Stomach (tissue), 9 donors: ENCODE results near the gene ZNF597. TPM values are rescaled to one million over a fixed set of nuclear protein-coding genes. Genes with fewer than 3 reads are reported as not detected.

Source experiments
- DNase-seq, 2 donors: peaks; one replicate each; pipeline versions ENCODE4 v3.0.0 to v3.0.0-alpha.2; 2013 to 2019
- H3K27ac ChIP-seq, 5 donors: fragments of 200-600 bp in 4 of 5; sonication (generic) in 4 of 5; one replicate each; pipeline ENCODE4 v1.5.1; 2013 to 2019; ENCODE audit warnings: mild to moderate bottlenecking in 1 of 5, moderate library complexity in 1 of 5
- H3K27me3 ChIP-seq, 3 donors: fragments of 200-600 bp; sonication (generic); one replicate each; pipeline ENCODE4 v1.5.1; 2017 to 2019; ENCODE audit warnings: mixed run types in 1 of 3
- H3K36me3 ChIP-seq, 4 donors: fragments of 200-600 bp; sonication (generic); 1 replicate in 3 of 4; 2 replicates in 1 of 4; pipeline ENCODE4 v1.5.1; 2016 to 2019
- H3K4me1 ChIP-seq, 4 donors: fragments of 200-600 bp; sonication (generic); one replicate each; pipeline ENCODE4 v1.5.1; 2016 to 2019
- H3K4me3 ChIP-seq, 4 donors: fragments of 200-600 bp; sonication (generic) in 3 of 4; one replicate each; pipeline ENCODE4 v1.5.1; 2016 to 2019; ENCODE audit warnings: mild to moderate bottlenecking in 1 of 4
- H3K9me3 ChIP-seq, 4 donors: fragments of 200-600 bp; sonication (generic); one replicate each; pipeline ENCODE4 v1.5.1; 2016 to 2019
- EP300 ChIP-seq: sonication (generic); formaldehyde crosslinking; IDR thresholded peaks from one replicate; pipeline ENCODE4 v1.6.1; 2017; ENCODE audit warnings: antibody characterized with exemption
- POLR2A ChIP-seq, 4 donors: fragments of 450-650 bp; IDR thresholded peaks; one replicate each; pipeline ENCODE4 v1.6.1; 2016; ENCODE audit warnings: antibody characterized with exemption in 4 of 4, control low read depth in 2 of 4, mild to moderate bottlenecking in 1 of 4, moderate library complexity in 1 of 4
- POLR2AphosphoS5 ChIP-seq, 3 donors: sonication (generic); formaldehyde crosslinking; IDR thresholded peaks; one replicate each; pipeline ENCODE4 v1.6.1; 2016; ENCODE audit warnings: antibody characterized with exemption in 3 of 3
- WGBS, 5 donors: extraction: QIAGEN DNeasy Blood & Tissue Kit in 3 of 5; methylation state at CpG; one replicate each; pipeline versions ENCODE4 v1.1.5 to v1.1.7; 2013 to 2018; 5-methylcytosine and 5-hydroxymethylcytosine counted together
- intact Hi-C: fragments of 100-400 bp; cut with DNase I; formaldehyde crosslinking; loops from one replicate; pipeline ENCODE4 v1.15.1; 2023; ENCODE audit warnings: low total_unique reads
- polyA plus RNA-seq, 3 donors: library from polyadenylated mRNA; stranded (reverse); fragments of 200-250 nt; gene quantifications; one replicate each; pipeline ENCODE4 v1.2.3, GENCODE V29; 2013
- total RNA-seq, 5 donors: library from RNA; depleted of rRNA; stranded (reverse); fragments of >200 nt; gene quantifications; one replicate each; pipeline versions ENCODE4 v1.1.0 to v1.2.3, GENCODE V29; 2014 to 2016
- TF ChIP-seq, protein P1 (sequence below), 7 experiments: fragments of 450-650 bp in 4 of 7; fragments of 200-600 bp in 3 of 7; sonication (generic) in 3 of 7; IDR thresholded peaks; one replicate each; pipeline ENCODE4 v1.5.1; 2016 to 2019; ENCODE audit warnings: antibody characterized with exemption in 7 of 7, control low read depth in 2 of 7, mild to moderate bottlenecking in 1 of 7
- donor health status: healthy with polysubstance abuse.
- donor health status: Bipolar disorder and iron deficiency.
- donor health status: healthy.

The ZNF597 gene
- total and polyA plus RNA-seq, 8 donors: 0.45 to 2.2 (median 0.78) TPM; not detected in 1

DNA sequence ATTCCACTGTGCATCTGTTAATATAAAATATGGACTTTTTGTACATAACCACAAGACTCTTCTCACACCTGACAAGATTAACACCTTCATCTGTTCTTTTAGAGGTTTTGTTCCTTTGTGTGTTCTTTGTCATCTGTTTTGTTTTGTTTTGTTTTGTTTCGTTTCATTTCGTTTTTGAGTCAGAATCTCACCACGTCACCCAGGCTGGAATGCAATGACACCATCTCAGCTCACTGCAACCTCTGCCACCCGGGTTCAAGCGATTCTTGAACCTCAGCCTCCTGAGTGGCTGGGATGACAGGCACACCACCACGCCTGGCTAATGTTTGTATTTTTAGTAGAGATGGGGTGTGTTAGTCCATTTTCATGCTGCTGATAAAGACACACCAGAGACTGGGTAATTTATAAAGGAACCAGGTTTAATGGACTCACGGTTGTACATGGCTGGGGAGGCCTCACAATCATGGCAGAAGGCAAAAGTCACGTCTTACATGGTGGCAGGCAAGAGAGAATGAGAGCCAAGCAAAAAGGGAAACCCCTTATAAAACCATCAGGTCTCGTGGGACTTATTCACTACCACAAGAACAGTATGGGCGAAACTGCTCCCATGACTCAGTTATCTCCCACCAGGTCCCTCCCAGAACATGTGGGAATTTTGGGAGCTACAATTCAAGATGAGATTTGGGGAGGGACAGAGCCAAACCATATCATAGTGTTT is 29.7 kb upstream of the ZNF597 start:
- Histone ChIP-seq H3K4me3 (no peak overlapping the region), H3K9me3 (no peaks in the 10 kb centered on the region), H3K27ac (no peak overlapping the region), H3K4me1 (peaks cover 26 to 81% (median 63%) of the 10 kb centered on the region in 4 donors), H3K36me3 (peaks cover 0 to 52% (median 33%) of the 10 kb centered on the region in 4 donors), H3K27me3 (no peaks in the 10 kb centered on the region)
- no peak for DNase-seq
- intact Hi-C loops: no loop called here
- 74 to 88% (median 80%) methylated on average over 10 of the region's 10 CpGs for WGBS, 5 donors
- TF ChIP-seq POLR2AphosphoS5 (IDR thresholded peaks at IDR 0.05) (no peak), EP300 (no peak), POLR2A (IDR thresholded peaks at IDR 0.05) (no peak)
- TF ChIP-seq, protein P1, sequence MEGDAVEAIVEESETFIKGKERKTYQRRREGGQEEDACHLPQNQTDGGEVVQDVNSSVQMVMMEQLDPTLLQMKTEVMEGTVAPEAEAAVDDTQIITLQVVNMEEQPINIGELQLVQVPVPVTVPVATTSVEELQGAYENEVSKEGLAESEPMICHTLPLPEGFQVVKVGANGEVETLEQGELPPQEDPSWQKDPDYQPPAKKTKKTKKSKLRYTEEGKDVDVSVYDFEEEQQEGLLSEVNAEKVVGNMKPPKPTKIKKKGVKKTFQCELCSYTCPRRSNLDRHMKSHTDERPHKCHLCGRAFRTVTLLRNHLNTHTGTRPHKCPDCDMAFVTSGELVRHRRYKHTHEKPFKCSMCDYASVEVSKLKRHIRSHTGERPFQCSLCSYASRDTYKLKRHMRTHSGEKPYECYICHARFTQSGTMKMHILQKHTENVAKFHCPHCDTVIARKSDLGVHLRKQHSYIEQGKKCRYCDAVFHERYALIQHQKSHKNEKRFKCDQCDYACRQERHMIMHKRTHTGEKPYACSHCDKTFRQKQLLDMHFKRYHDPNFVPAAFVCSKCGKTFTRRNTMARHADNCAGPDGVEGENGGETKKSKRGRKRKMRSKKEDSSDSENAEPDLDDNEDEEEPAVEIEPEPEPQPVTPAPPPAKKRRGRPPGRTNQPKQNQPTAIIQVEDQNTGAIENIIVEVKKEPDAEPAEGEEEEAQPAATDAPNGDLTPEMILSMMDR (IDR thresholded peaks at IDR 0.05): no peak

DNA sequence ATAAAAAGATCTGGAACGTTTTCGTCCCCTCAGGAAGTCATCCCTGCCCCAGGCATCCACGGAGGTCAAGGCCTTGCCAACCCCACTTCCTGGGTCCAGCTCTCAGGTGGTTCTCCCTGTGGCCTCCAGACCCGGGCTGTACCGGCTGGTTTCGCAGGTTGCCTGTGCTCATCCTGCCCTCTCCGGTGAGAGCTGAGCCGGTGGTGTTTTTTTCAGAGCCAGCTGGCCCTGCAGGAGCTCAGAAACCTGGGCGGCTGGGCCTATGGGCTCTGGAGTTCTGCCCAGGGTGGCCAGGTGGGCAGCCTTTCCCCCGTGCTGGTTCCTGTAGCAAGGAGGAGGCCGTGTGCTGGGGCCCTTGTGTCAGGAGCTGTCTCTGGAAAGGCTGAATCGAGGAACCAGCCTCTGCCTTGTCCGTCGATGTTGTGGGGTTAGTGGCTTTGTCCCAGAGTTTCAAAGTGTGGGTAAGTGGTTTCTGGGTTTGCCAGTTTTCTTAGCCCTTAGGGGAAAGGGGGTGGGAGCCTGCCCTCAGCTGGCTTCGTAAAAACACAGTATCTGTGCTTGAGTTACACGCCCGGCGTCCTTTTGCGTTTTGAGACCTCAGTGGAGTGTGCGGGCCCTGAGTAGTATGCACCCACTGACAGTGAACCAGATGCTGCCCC is 28.3 kb upstream of the ZNF597 start:
- Histone ChIP-seq H3K4me3 (no peak overlapping the region), H3K36me3 (peaks cover 2 to 50% (median 30%) of the 10 kb centered on the region in 4 donors), H3K27ac (no peak overlapping the region), H3K27me3 (no peaks in the 10 kb centered on the region), H3K9me3 (no peaks in the 10 kb centered on the region), H3K4me1 (peaks cover 34 to 95% (median 77%) of the 10 kb centered on the region in 4 donors)
- 87 to 93% (median 92%) methylated on average over 16 to 20 of the region's 20 CpGs for WGBS, 5 donors
- DNase-seq: no peak
- TF ChIP-seq EP300 (no peak), POLR2AphosphoS5 (IDR thresholded peaks at IDR 0.05) (no peak)
- TF ChIP-seq, protein P1 (IDR thresholded peaks at IDR 0.05): no peak
- intact Hi-C loops: no loop called here

DNA sequence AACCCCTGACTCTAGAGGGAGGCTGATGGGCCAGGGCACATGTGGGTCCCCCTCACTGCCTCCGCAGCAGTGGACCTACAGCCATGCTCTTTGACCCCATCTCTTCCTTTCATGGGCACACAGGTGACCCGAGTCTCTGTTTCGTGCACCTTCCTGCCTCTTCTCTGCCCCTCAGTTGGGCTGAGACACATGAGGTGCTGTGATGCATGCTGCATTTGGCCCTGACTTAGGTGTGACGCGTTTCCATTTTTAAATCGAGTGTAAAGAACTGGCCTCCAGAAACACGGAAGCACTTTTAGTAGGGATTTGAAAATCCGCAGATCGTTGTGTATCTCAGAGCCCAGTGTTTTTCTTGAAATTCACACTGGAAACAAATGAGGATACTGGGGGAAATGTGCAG is 27.4 kb upstream of the ZNF597 start:
- H3K36me3 ChIP-seq: peaks cover 11 to 50% (median 30%) of the 10 kb centered on the region in 4 donors

DNA sequence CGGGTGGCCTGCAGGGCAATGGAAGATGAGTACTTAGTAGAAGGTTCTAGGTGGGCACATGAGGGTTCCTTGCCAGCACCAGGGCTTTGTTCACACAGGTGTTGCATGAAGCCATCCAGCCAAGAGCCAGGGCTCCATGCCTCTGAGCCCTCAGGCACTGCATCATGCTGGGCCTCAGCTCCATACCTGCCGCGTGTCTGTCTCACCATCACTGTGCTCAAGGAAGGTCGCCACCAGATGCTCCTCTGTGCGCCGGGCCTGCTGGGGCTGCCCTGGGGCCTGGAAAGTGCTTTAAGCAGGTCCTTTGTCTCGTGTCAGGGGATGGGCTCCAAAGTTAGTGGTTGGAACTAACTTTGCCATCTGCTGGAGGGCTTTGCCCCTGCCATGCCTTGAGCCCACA is 26.4 kb upstream of the ZNF597 start:
- peaks cover 12 to 52% (median 35%) of the 10 kb centered on the region in 4 donors for H3K36me3 ChIP-seq
- TF ChIP-seq POLR2A (IDR thresholded peaks at IDR 0.05) (no peak), EP300 (no peak), POLR2AphosphoS5 (IDR thresholded peaks at IDR 0.05) (no peak)
- TF ChIP-seq, protein P1 (IDR thresholded peaks at IDR 0.05): no peak
- 75 to 88% (median 83%) methylated on average over 4 to 7 of the region's 7 CpGs for WGBS, 5 donors

More for the DNA sequence above, 27.4 kb upstream of the ZNF597 start:
- Histone ChIP-seq H3K4me1 (peaks cover 34 to 98% (median 78%) of the 10 kb centered on the region in 4 donors), H3K4me3 (no peak overlapping the region), H3K27ac (no peak overlapping the region), H3K9me3 (no peaks in the 10 kb centered on the region), H3K27me3 (no peaks in the 10 kb centered on the region)
- no peak for DNase-seq
- WGBS, 5 donors: 79 to 93% (median 86%) methylated on average over 9 of the region's 9 CpGs
- no peak for TF ChIP-seq POLR2AphosphoS5 (IDR thresholded peaks at IDR 0.05)
- no peak for TF ChIP-seq POLR2A (IDR thresholded peaks at IDR 0.05)
- TF ChIP-seq EP300: no peak
- TF ChIP-seq, protein P1 (IDR thresholded peaks at IDR 0.05): no peak
- intact Hi-C loops: no loop called here

More for the DNA sequence above, 26.4 kb upstream of the ZNF597 start:
- Histone ChIP-seq H3K27me3 (no peaks in the 10 kb centered on the region), H3K4me1 (peaks cover 34 to 98% (median 76%) of the 10 kb centered on the region in 4 donors), H3K27ac (no peak overlapping the region), H3K9me3 (no peaks in the 10 kb centered on the region), H3K4me3 (no peak overlapping the region)
- DNase-seq: no peak
- intact Hi-C loops: no loop called here
